Heart right ventricle (tissue), 16 donors: ENCODE measurements around the gene RTCA. TPM values are rescaled to one million over a fixed set of nuclear protein-coding genes. Genes with fewer than 3 reads are reported as not detected.

ENCODE experiments used
- ATAC-seq, 8 donors: fragments of 200-7000 bp; cut with Tn5 transposase; one replicate each; pipeline ENCODE4 v1.9.1; 2020; ENCODE audit warnings: mild to moderate bottlenecking in 8 of 8, moderate library complexity in 8 of 8, moderate number of reproducible peaks in 1 of 8
- DNase-seq, 2 donors: peaks; one replicate each; pipeline ENCODE4 v3.0.0-alpha.2; 2020
- H3K27ac ChIP-seq, 10 donors: fragments of 200-600 bp; sonication (generic) in 2 of 10; one replicate each; pipeline versions ENCODE4 v1.5.0 to v1.8.0; 2020 to 2022; ENCODE audit warnings: mild to moderate bottlenecking in 3 of 10
- H3K27me3 ChIP-seq, 7 donors: fragments of 200-600 bp; one replicate each; pipeline ENCODE4 v1.8.0; 2021 to 2022; ENCODE audit warnings: mild to moderate bottlenecking in 2 of 7
- H3K36me3 ChIP-seq, 9 donors: fragments of 200-600 bp; sonication (generic) in 1 of 9; one replicate each; pipeline versions ENCODE4 v1.5.0 to v1.8.0; 2020 to 2022; ENCODE audit warnings: mild to moderate bottlenecking in 2 of 9
- H3K4me1 ChIP-seq, 9 donors: fragments of 200-600 bp; sonication (generic) in 1 of 9; one replicate each; pipeline versions ENCODE4 v1.5.0 to v1.8.0; 2020 to 2022; ENCODE audit warnings: mild to moderate bottlenecking in 4 of 9
- H3K4me3 ChIP-seq, 10 donors: fragments of 200-600 bp; sonication (generic) in 2 of 10; one replicate each; pipeline versions ENCODE4 v1.5.0 to v1.8.0; 2020 to 2022; ENCODE audit warnings: mild to moderate bottlenecking in 7 of 10, moderate library complexity in 2 of 10
- H3K9me3 ChIP-seq, 11 donors: fragments of 200-600 bp in 10 of 11; sonication (generic) in 2 of 11; one replicate each; pipeline versions ENCODE4 v1.5.0 to v1.8.0; 2013 to 2022; ENCODE audit warnings: mild to moderate bottlenecking in 2 of 11, control low read depth in 1 of 11, moderate library complexity in 1 of 11
- CTCF ChIP-seq, 9 donors: fragments of 200-600 bp; sonication (generic) in 2 of 9; IDR thresholded peaks; one replicate each; pipeline versions ENCODE4 v1.5.0 to v1.8.0; 2021 to 2022; ENCODE audit warnings: antibody characterized with exemption in 9 of 9, mild to moderate bottlenecking in 5 of 9, moderate library complexity in 1 of 9
- WGBS, 2 donors: extraction: QIAGEN DNeasy Blood & Tissue Kit; methylation state at CpG; one replicate each; pipeline ENCODE4 v1.1.7; 2013; ENCODE audit warnings: inconsistent platforms in 1 of 2; 5-methylcytosine and 5-hydroxymethylcytosine counted together
- intact Hi-C, 10 donors: fragments of 100-400 bp; cut with DNase I; formaldehyde crosslinking; loops; one replicate each; pipeline versions ENCODE4 v1.11.1 to v1.14.2; 2022
- polyA plus RNA-seq, 2 donors: library from polyadenylated mRNA; stranded (reverse); fragments of 200-250 nt; gene quantifications; one replicate each; pipeline ENCODE4 v1.2.3, GENCODE V29; 2013
- total RNA-seq, 10 donors: library from RNA; stranded (reverse); fragmentation: NEBNext Ultra II Directional in 3 of 10; extraction: Animal tissue kit (Norgen Biotek cat#: 25700) in 3 of 10; gene quantifications; one replicate each; pipeline versions ENCODE4 v1.2.1 to v1.2.4, GENCODE V29; 2021 to 2023
- donor health status: Arrhythmogenic right ventricular cardiomyopathy.
- donor health status: ischemic (EF 13 %, LVEDD 7.1; RV severe dilation, severe dysfunction).
- donor health status: healthy with polysubstance abuse.
- donor health status: DM: no; HTN: yes; CAD: no.
- donor health status: DM: no; HTN: no; CAD: no.
- donor health status: ischemic (EF 25% LVEDD 6.9; RV normal size, moderate dysfunction).
- donor health status: ischemic (EF 25% LVEDD 5.7; RV mildly dilated, moderate dysfunction).
- donor health status: healthy.
- donor health status: DM: yes; HTN: yes; CAD: no.
- donor health status: Ischemic cardiomyopathy.
- donor health status: ischemic (EF 35%, LVEDD 5.7; RV mildly dilated, moderate dysfunction).
- donor health status: nonischemic (EF 11% LVEDD 7.7; RV severe dilation, severe dysfunction).
- donor health status: DM: yes; HTN: yes; CAD: no.
- donor health status: PGD.
- donor health status: ischemic (EF 29% LVEDD 5.4; RV normal size, mild dysfunction).
- donor health status: nonischemic (EF 23%, LVEDD 6.1; RV moderate dilation, normal function).

The RTCA gene
- total and polyA plus RNA-seq, 12 donors: 17.1 to 44.8 (median 36.7) TPM

- H3K4me3 ChIP-seq: no peak overlapping the region
- H3K27me3 ChIP-seq: no peaks in the 10 kb centered on the region
- H3K36me3 ChIP-seq: peaks cover 0 to 58% (median 0%) of the 10 kb centered on the region in 9 donors
- no peak for ATAC-seq
- H3K9me3 ChIP-seq: no peaks in the 10 kb centered on the region
- no peak for TF ChIP-seq CTCF (IDR thresholded peaks at IDR 0.05)
- no peak for DNase-seq
- intact Hi-C loops: loop anchor here in 3 of 10 donors (10.0 kb wide), 2 partner anchors 214 to 654 kb away; partner anchors contain the start of genes EXTL2 (in 1 of the 3) and SLC30A7 (in 1 of the 3)
- H3K27ac ChIP-seq: no peak overlapping the region
- H3K4me1 ChIP-seq: peaks cover 0 to 23% (median 4%) of the 10 kb centered on the region in 9 donors
- WGBS, 2 donors: 86 to 90% methylated on average over 4 of the region's 4 CpGs
These were observed 25.4 kb upstream of the RTCA start for GRCh38 chr1:100240631-100241030.

GRCh38 chr1:100246738-100247137, 19.3 kb upstream of the RTCA start:
- Histone ChIP-seq H3K4me1 (peaks cover 0 to 32% (median 19%) of the 10 kb centered on the region in 9 donors), H3K27me3 (no peaks in the 10 kb centered on the region), H3K36me3 (peaks cover 0 to 6% (median 0%) of the 10 kb centered on the region in 9 donors), H3K4me3 (no peak overlapping the region), H3K9me3 (no peaks in the 10 kb centered on the region), H3K27ac (no peak overlapping the region)
- ATAC-seq (no peak), DNase-seq (no peak)
- 59 to 72% methylated on average over 4 of the region's 4 CpGs for WGBS, 2 donors
- intact Hi-C loops: loop anchor here in 3 of 10 donors (10.0 kb wide), 2 partner anchors 208 to 648 kb away; partner anchors contain the start of genes EXTL2 (in 1 of the 3) and SLC30A7 (in 1 of the 3)
- no peak for TF ChIP-seq CTCF (IDR thresholded peaks at IDR 0.05)

- intact Hi-C loops: loop anchor here in 4 of 10 donors (1.0 to 10.0 kb wide), 3 partner anchors 102 to 646 kb away; partner anchors contain the start of genes EXTL2 (in 1 of the 4) and SLC30A7 (in 1 of the 4)
- Histone ChIP-seq H3K4me3 (peak overlapping the region; percentile 58 to 97 (median 79)), H3K27ac (peak overlapping the region in 9 of 10 donors; percentile 77 to 95 (median 88)), H3K9me3 (no peaks in the 10 kb centered on the region), H3K36me3 (no peaks in the 10 kb centered on the region), H3K4me1 (peaks cover 0 to 30% (median 19%) of the 10 kb centered on the region in 9 donors), H3K27me3 (no peaks in the 10 kb centered on the region)
- ATAC-seq: peak in 6 of 8 donors; percentile 1 to 25 (median 20)
- TF ChIP-seq CTCF (IDR thresholded peaks at IDR 0.05): no peak
- no peak for DNase-seq
- WGBS, 2 donors: 1% methylated on average over 12 of the region's 12 CpGs
These were observed 16.9 kb upstream of the RTCA start for GRCh38 chr1:100249155-100249536.

GRCh38 chr1:100249537-100250257, 16.3 kb upstream of the RTCA start, which contains the start of gene DBT:
DBT (minus strand) TSS chr1:100249834; CDS start chr1:100249820, 14 bp downstream.
- WGBS, 2 donors: 1% methylated on average over 31 of the region's 31 CpGs
- peaks cover 0 to 27% (median 19%) of the 10 kb centered on the region in 9 donors for H3K4me1 ChIP-seq
- peak; percentile 100 for ATAC-seq
- intact Hi-C loops: loop anchor here in 5 of 10 donors (1.0 to 10.0 kb wide), 5 partner anchors 17 to 645 kb away; partner anchors contain the start of genes RTCA (in 2 of the 5), EXTL2 (in 1 of the 5) and SLC30A7 (in 1 of the 5)
- H3K27me3 ChIP-seq: no peaks in the 10 kb centered on the region
- TF ChIP-seq CTCF (IDR thresholded peaks at IDR 0.05): no peak
- H3K4me3 ChIP-seq: peak within 1 kb of the TSS; percentile 58 to 97 (median 79)
- DNase-seq: peak; percentile 90 to 96
- H3K36me3 ChIP-seq: no peaks in the 10 kb centered on the region
- no peaks in the 10 kb centered on the region for H3K9me3 ChIP-seq
- peak within 1 kb of the TSS in 9 of 10 donors; percentile 77 to 95 (median 88) for H3K27ac ChIP-seq
